ENCODE results near the gene OSBP. TPM values are rescaled to one million over a fixed set of nuclear protein-coding genes. Genes with fewer than 3 reads are reported as not detected.

Gene OSBP
- total and polyA plus RNA-seq, 9 of the 15 experiments (the other 6 are each of a cell fraction or from before 2014, with no cell fraction given): 11.7 to 49.0 (median 28.7) TPM

DNA sequence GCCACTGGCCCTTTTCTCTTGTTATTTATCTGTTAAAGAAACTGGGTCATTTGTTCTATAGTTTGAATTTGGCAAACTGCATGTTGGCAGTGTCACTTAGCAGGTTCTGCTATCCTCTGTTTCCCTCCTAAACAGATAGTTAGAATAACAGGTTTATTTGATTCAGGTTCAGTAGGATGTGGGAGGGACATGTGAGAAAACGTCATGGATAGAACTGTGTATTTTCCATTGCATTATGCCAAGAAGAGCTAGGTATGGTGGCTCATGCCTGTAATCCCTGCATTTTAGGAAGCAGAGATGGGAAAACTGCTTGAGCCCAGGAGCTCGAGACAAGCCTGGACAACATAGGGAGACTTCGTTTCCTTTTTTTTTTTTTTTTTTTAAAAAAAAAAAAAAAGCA, 29.0 kb upstream of the OSBP start:
- Histone ChIP-seq H3K9ac (ENCODE audit: insufficient read depth in 1 of 2, low read depth in 2 of 2, low read length in 2 of 2) (no peak overlapping the region), H3K27ac (ENCODE audit: extremely low read depth, low read depth, low read length) (no peak overlapping the region), H3K9me1 (ENCODE audit: control insufficient read depth, insufficient read depth, low read length) (no peaks in the 10 kb centered on the region), H3K4me3 (no peak overlapping the region), H3K27me3 (ENCODE audit: control insufficient read depth in 2 of 2, insufficient read depth in 2 of 2, low read length in 2 of 2) (no peaks in the 10 kb centered on the region), H3K4me2 (ENCODE audit: insufficient read depth, low read length) (no peak overlapping the region), H2AFZ (ENCODE audit: low read depth, low read length) (no peak overlapping the region), H4K20me1 (replicated peaks; ENCODE audit: control insufficient read depth, insufficient read depth, low read length) (no peaks in the 10 kb centered on the region), H3K4me1 (replicated peaks in 1 of 2; ENCODE audit: control insufficient read depth in 2 of 2, insufficient read depth in 2 of 2, low read length in 2 of 2) (peaks cover 3% of the 10 kb centered on the region in 2 experiments; a peak in 3 of 5 replicates), H3K9me3 (replicated peaks; ENCODE audit: control insufficient read depth, insufficient read depth, low read depth, low read length) (no peaks in the 10 kb centered on the region), H3K79me2 (ENCODE audit: control insufficient read depth, insufficient read depth, low read length) (no peaks in the 10 kb centered on the region), H3K36me3 (ENCODE audit: control insufficient read depth, insufficient read depth, low read length) (peaks cover 92% of the 10 kb centered on the region)
- FAIRE-seq (no peak), DNase-seq (ENCODE audit: extremely low read depth in 1 of 4, low spot score in 3 of 4) (no peak), ATAC-seq (no peak)
- WGBS (ENCODE audit: insufficient coverage, low coverage, missing lambda C conversion rate): 68% methylated on average over 2 of the region's 3 CpGs
- ChIA-PET CTCF (ENCODE audit: low intra/inter-chr PET ratio) (no interaction called here), POLR2A (interaction anchor here (0.8 to 1.7 kb wide), 2 partner anchors 33 to 133 kb away, joined by 3 read pairs; no protein-coding TSS in a partner anchor)
- intact Hi-C loops (cut with micrococcal nuclease) (no loop called here), in situ Hi-C loops (cut with MboI) (no loop called here)
- BruUV-seq (replicated peaks): no TSS peak
- TF ChIP-seq TEAD4 (IDR thresholded peaks at IDR 0.05; ENCODE audit: low read length) (no peak), TEAD4 (CRISPR knock-in tag; IDR thresholded peaks at IDR 0.05; ENCODE audit: borderline replicate concordance) (no peak), BRCA1 (IDR thresholded peaks at IDR 0.05) (no peak), BRCA1 (CRISPR knock-in tag; IDR thresholded peaks at IDR 0.05) (no peak), ERF (CRISPR knock-in tag; IDR thresholded peaks at IDR 0.05) (no peak), NFIX (CRISPR knock-in tag; IDR thresholded peaks at IDR 0.05; ENCODE audit: low read depth) (no peak), PHF20 (IDR thresholded peaks at IDR 0.05; ENCODE audit: partially characterized antibody) (no peak), ZNF644 (tag; IDR thresholded peaks at IDR 0.05; ENCODE audit: low read depth) (no peak), RBM17 (IDR thresholded peaks at IDR 0.05; ENCODE audit: borderline replicate concordance, low read depth, low read length) (no peak)
- TF ChIP-seq, protein P1, sequence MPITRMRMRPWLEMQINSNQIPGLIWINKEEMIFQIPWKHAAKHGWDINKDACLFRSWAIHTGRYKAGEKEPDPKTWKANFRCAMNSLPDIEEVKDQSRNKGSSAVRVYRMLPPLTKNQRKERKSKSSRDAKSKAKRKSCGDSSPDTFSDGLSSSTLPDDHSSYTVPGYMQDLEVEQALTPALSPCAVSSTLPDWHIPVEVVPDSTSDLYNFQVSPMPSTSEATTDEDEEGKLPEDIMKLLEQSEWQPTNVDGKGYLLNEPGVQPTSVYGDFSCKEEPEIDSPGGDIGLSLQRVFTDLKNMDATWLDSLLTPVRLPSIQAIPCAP (CRISPR knock-in tag; IDR thresholded peaks at IDR 0.05; ENCODE audit: borderline replicate concordance): no peak
- TF ChIP-seq, protein P2, sequence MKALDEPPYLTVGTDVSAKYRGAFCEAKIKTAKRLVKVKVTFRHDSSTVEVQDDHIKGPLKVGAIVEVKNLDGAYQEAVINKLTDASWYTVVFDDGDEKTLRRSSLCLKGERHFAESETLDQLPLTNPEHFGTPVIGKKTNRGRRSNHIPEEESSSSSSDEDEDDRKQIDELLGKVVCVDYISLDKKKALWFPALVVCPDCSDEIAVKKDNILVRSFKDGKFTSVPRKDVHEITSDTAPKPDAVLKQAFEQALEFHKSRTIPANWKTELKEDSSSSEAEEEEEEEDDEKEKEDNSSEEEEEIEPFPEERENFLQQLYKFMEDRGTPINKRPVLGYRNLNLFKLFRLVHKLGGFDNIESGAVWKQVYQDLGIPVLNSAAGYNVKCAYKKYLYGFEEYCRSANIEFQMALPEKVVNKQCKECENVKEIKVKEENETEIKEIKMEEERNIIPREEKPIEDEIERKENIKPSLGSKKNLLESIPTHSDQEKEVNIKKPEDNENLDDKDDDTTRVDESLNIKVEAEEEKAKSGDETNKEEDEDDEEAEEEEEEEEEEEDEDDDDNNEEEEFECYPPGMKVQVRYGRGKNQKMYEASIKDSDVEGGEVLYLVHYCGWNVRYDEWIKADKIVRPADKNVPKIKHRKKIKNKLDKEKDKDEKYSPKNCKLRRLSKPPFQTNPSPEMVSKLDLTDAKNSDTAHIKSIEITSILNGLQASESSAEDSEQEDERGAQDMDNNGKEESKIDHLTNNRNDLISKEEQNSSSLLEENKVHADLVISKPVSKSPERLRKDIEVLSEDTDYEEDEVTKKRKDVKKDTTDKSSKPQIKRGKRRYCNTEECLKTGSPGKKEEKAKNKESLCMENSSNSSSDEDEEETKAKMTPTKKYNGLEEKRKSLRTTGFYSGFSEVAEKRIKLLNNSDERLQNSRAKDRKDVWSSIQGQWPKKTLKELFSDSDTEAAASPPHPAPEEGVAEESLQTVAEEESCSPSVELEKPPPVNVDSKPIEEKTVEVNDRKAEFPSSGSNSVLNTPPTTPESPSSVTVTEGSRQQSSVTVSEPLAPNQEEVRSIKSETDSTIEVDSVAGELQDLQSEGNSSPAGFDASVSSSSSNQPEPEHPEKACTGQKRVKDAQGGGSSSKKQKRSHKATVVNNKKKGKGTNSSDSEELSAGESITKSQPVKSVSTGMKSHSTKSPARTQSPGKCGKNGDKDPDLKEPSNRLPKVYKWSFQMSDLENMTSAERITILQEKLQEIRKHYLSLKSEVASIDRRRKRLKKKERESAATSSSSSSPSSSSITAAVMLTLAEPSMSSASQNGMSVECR (CRISPR knock-in tag; IDR thresholded peaks at IDR 0.05): no peak

Measured in K562 (cell line).